H9 (cell line): Measurements from ENCODE around the gene FAAH. TPM values are rescaled to one million over a fixed set of nuclear protein-coding genes. Genes with fewer than 3 reads are reported as not detected.

ENCODE experiments used
- DNase-seq: peaks from one replicate; pipeline ENCODE4 v3.0.0-alpha.2; 2017
- H2AFZ ChIP-seq: one replicate; pipeline ENCODE4 v1.6.1; 2013; ENCODE audit warnings: mild to moderate bottlenecking, low read length, control low read depth, moderate library complexity
- H2AK5ac ChIP-seq: 2 replicates; pipeline ENCODE4 v1.6.1; 2013; ENCODE audit warnings: low read length, control low read depth, mixed read lengths; ENCODE audit not compliant: insufficient read length
- H2BK120ac ChIP-seq: one replicate; pipeline ENCODE4 v1.6.1; 2013; ENCODE audit warnings: low read depth, mild to moderate bottlenecking, low read length, control low read depth, inconsistent platforms; ENCODE audit not compliant: poor library complexity, severe bottlenecking
- H2BK12ac ChIP-seq: 2 replicates; pipeline ENCODE4 v1.6.1; 2013; ENCODE audit warnings: low read length, control low read depth, mixed read lengths, low read depth; ENCODE audit not compliant: insufficient read length
- H2BK15ac ChIP-seq: 2 replicates; pipeline ENCODE4 v1.6.1; 2013; ENCODE audit warnings: low read depth, low read length, control low read depth
- H2BK20ac ChIP-seq: one replicate; pipeline ENCODE4 v1.6.1; 2013; ENCODE audit warnings: low read depth, mild to moderate bottlenecking, low read length, control low read depth, inconsistent platforms; ENCODE audit not compliant: poor library complexity, severe bottlenecking
- H2BK5ac ChIP-seq: 2 replicates; pipeline ENCODE4 v1.6.1; 2013; ENCODE audit warnings: low read length, control low read depth, mixed read lengths; ENCODE audit not compliant: insufficient read length
- H3K14ac ChIP-seq: 2 replicates; pipeline ENCODE4 v1.6.1; 2013; ENCODE audit warnings: low read length, control low read depth; ENCODE audit not compliant: insufficient read depth
- H3K18ac ChIP-seq: 2 replicates; pipeline ENCODE4 v1.6.1; 2013; ENCODE audit warnings: low read depth, mild to moderate bottlenecking, mixed read lengths, low read length, control low read depth; ENCODE audit not compliant: insufficient read length
- H3K23ac ChIP-seq: 2 replicates; pipeline ENCODE4 v1.6.1; 2013; ENCODE audit warnings: low read length, control low read depth, mixed read lengths, low read depth; ENCODE audit not compliant: insufficient read length
- H3K23me2 ChIP-seq: 2 replicates; pipeline ENCODE4 v1.6.1; 2013; ENCODE audit warnings: low read depth, mild to moderate bottlenecking, mixed read lengths, low read length, control low read depth; ENCODE audit not compliant: insufficient read length, poor library complexity, severe bottlenecking
- H3K27ac ChIP-seq: 2 replicates; pipeline ENCODE4 v1.5.1; 2013; ENCODE audit warnings: low read length, control low read depth, mixed read lengths, low read depth; ENCODE audit not compliant: insufficient read length
- H3K27me3 ChIP-seq: 2 replicates; pipeline ENCODE4 v1.6.1; 2013; ENCODE audit warnings: low read length, control low read depth, inconsistent platforms; ENCODE audit not compliant: insufficient read depth
- H3K4ac ChIP-seq: 2 replicates; pipeline ENCODE4 v1.6.1; 2013; ENCODE audit warnings: low read depth, mild to moderate bottlenecking, control low read depth, inconsistent platforms, low read length, moderate library complexity
- H3K4me1 ChIP-seq: 2 replicates; pipeline ENCODE4 v1.6.1; 2013; ENCODE audit warnings: low read length, control low read depth, inconsistent platforms; ENCODE audit not compliant: insufficient read depth
- H3K4me2 ChIP-seq: 2 replicates; pipeline ENCODE4 v1.6.1; 2013; ENCODE audit warnings: low read length, control low read depth, mixed read lengths; ENCODE audit not compliant: insufficient read length, insufficient read depth
- H3K56ac ChIP-seq: 2 replicates; pipeline ENCODE4 v1.6.1; 2013; ENCODE audit warnings: low read depth, mild to moderate bottlenecking, mixed read lengths, low read length, control low read depth; ENCODE audit not compliant: insufficient read length
- H3K79me1 ChIP-seq: 2 replicates; pipeline ENCODE4 v1.6.1; 2013; ENCODE audit warnings: low read depth, mild to moderate bottlenecking, moderate library complexity, low read length, control low read depth, inconsistent platforms; ENCODE audit not compliant: insufficient read depth, poor library complexity, severe bottlenecking
- H3K79me2 ChIP-seq: 2 replicates; pipeline ENCODE4 v1.6.1; 2013; ENCODE audit warnings: low read length, control low read depth, inconsistent platforms; ENCODE audit not compliant: insufficient read depth
- H3K9ac ChIP-seq: 2 replicates; pipeline ENCODE4 v1.6.1; 2013; ENCODE audit warnings: low read length, control low read depth, mixed read lengths; ENCODE audit not compliant: insufficient read length; ENCODE audit errors: extremely low read depth
- H3K9me3 ChIP-seq: one replicate; pipeline ENCODE4 v1.6.1; 2013; ENCODE audit warnings: low read depth, low read length, inconsistent platforms; ENCODE audit not compliant: control insufficient read depth
- H3T11ph ChIP-seq: one replicate; pipeline ENCODE4 v1.6.1; 2013; ENCODE audit warnings: mild to moderate bottlenecking, low read length, control low read depth, inconsistent platforms
- H4K20me1 ChIP-seq: one replicate; pipeline ENCODE4 v1.6.1; 2013; ENCODE audit not compliant: control insufficient read depth, insufficient read length, insufficient read depth
- H4K5ac ChIP-seq: 2 replicates; pipeline ENCODE4 v1.6.1; 2013; ENCODE audit warnings: low read depth, mild to moderate bottlenecking, mixed read lengths, low read length, control low read depth; ENCODE audit not compliant: insufficient read length
- H4K8ac ChIP-seq: replicated peaks from 2 replicates; pipeline ENCODE4 v1.6.1; 2013; ENCODE audit warnings: low read length, control low read depth, mixed read lengths, low read depth; ENCODE audit not compliant: insufficient read length
- H4K91ac ChIP-seq: 2 replicates; pipeline ENCODE4 v1.6.1; 2013; ENCODE audit warnings: low read depth, mild to moderate bottlenecking, moderate library complexity, mixed read lengths, low read length, control low read depth; ENCODE audit not compliant: insufficient read length
- H3K27ac Mint-ChIP-seq, 3 experiments: 2 replicates in 2 of 3; 3 replicates in 1 of 3; pipeline ENCODE4 v1.8.0; 2020 to 2021; ENCODE audit warnings: mixed read lengths in 3 of 3, mild to moderate bottlenecking in 1 of 3, moderate library complexity in 1 of 3
- H3K27me3 Mint-ChIP-seq: 2 replicates; pipeline ENCODE4 v1.8.0; 2021; ENCODE audit warnings: low read depth, mild to moderate bottlenecking, moderate library complexity, mixed read lengths
- H3K36me3 Mint-ChIP-seq, 3 experiments: 2 replicates in 2 of 3; 3 replicates in 1 of 3; pipeline ENCODE4 v1.8.0; 2020 to 2021; ENCODE audit warnings: low read depth in 3 of 3, mixed read lengths in 3 of 3; ENCODE audit not compliant: insufficient read depth in 1 of 3
- H3K4me1 Mint-ChIP-seq, 2 experiments: 2 replicates each; pipeline ENCODE4 v1.8.0; 2020; ENCODE audit warnings: mixed read lengths in 2 of 2
- H3K4me3 Mint-ChIP-seq, 2 experiments: 2 replicates in 1 of 2; 3 replicates in 1 of 2; pipeline ENCODE4 v1.8.0; 2020 to 2021; ENCODE audit warnings: mild to moderate bottlenecking in 2 of 2, mixed read lengths in 2 of 2, moderate library complexity in 1 of 2
- H3K9me3 Mint-ChIP-seq, 2 experiments: 2 replicates in 1 of 2; 3 replicates in 1 of 2; pipeline ENCODE4 v1.8.0; 2020; ENCODE audit warnings: mild to moderate bottlenecking in 2 of 2, mixed read lengths in 2 of 2, moderate library complexity in 1 of 2
- WGBS: extraction: QIAGEN DNeasy Blood & Tissue Kit; methylation state at CpG from one replicate; pipeline ENCODE4 v1.1.7; 2013; ENCODE audit warnings: missing lambda C conversion rate, low lambda C conversion rate, mixed read lengths; ENCODE audit not compliant: insufficient read length; ENCODE audit errors: extremely low coverage; 5-methylcytosine and 5-hydroxymethylcytosine counted together
- total RNA-seq: library from RNA; stranded (reverse); gene quantifications from 2 replicates; pipeline ENCODE4 v1.2.1, GENCODE V29; 2021
- TF ChIP-seq, protein P1 (sequence below): fragments of 200-600 bp; sonication (generic); conservative IDR thresholded peaks from 3 replicates; pipeline ENCODE4 v1.8.0; 2021; ENCODE audit warnings: antibody characterized with exemption, mild to moderate bottlenecking

The FAAH gene
- total RNA-seq, 1 experiment from 2014 or later, result 18.9 TPM

DNA sequence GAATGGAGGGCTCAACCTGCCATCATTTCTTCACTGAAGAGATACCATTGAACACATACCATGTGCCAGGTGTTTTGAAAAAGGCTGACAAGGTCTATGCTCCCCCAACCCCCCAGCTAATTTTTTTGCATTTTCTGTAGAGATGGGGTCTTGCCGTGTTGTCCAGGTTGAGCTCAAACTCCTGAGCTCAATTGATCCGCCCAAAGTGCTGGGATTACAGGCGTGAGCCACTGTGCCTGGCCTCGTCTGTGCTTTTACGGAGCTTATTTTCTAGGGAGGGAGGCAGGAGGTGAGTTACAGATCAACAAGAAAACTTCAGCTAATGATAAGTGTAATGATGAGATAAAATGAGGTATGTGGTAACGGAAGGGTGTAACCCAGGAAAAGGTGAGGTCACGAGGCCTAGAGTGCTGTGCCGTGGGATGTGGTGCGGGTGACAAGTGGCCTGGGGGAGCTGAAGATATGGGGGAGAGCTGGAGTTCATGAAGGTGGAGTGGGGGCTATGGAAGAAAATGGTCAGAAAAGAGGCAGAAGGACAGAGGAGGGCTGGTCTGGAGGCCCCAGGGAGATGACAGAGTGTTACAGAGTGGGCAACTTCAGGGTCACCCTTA is 28.2 kb downstream of the FAAH start:
- Histone ChIP-seq H2BK5ac (no peak overlapping the region), H3K4me1 (no peaks in the 10 kb centered on the region), H2AK5ac (no peak overlapping the region), H3K9ac (no peak overlapping the region), H2BK12ac (no peak overlapping the region), H2BK20ac (no peak overlapping the region), H3K79me1 (no peaks in the 10 kb centered on the region), H3K18ac (no peak overlapping the region), H2AFZ (no peak overlapping the region), H2BK120ac (no peak overlapping the region), H3K4ac (no peak overlapping the region), H3K14ac (no peak overlapping the region), H4K8ac (no peak overlapping the region), H3K56ac (no peak overlapping the region), H4K91ac (no peak overlapping the region), H4K5ac (no peak overlapping the region), H3K9me3 (no peaks in the 10 kb centered on the region), H2BK15ac (no peak overlapping the region), H3K23me2 (no peaks in the 10 kb centered on the region), H3K27ac (no peak overlapping the region), H3K23ac (no peak overlapping the region), H3K79me2 (no peaks in the 10 kb centered on the region), H4K20me1 (no peaks in the 10 kb centered on the region), H3T11ph (no peak overlapping the region), H3K27me3 (no peaks in the 10 kb centered on the region), H3K4me2 (no peak overlapping the region)
- no peaks in the 10 kb centered on the region; a peak in 1 of 5 replicates for H3K9me3 Mint-ChIP-seq
- no peak for DNase-seq
- H3K4me1 Mint-ChIP-seq, result no peaks in the 10 kb centered on the region
- no peaks in the 10 kb centered on the region for H3K36me3 Mint-ChIP-seq
- H3K4me3 Mint-ChIP-seq, result no peak overlapping the region
- H3K27ac Mint-ChIP-seq, result no peak overlapping the region
- TF ChIP-seq, protein P1, sequence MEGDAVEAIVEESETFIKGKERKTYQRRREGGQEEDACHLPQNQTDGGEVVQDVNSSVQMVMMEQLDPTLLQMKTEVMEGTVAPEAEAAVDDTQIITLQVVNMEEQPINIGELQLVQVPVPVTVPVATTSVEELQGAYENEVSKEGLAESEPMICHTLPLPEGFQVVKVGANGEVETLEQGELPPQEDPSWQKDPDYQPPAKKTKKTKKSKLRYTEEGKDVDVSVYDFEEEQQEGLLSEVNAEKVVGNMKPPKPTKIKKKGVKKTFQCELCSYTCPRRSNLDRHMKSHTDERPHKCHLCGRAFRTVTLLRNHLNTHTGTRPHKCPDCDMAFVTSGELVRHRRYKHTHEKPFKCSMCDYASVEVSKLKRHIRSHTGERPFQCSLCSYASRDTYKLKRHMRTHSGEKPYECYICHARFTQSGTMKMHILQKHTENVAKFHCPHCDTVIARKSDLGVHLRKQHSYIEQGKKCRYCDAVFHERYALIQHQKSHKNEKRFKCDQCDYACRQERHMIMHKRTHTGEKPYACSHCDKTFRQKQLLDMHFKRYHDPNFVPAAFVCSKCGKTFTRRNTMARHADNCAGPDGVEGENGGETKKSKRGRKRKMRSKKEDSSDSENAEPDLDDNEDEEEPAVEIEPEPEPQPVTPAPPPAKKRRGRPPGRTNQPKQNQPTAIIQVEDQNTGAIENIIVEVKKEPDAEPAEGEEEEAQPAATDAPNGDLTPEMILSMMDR, result no peak
- no CpG with 5 or more reads among the region's 9 CpGs for WGBS
- H3K27me3 Mint-ChIP-seq, result peaks cover 41% of the 10 kb centered on the region
